ENCODE results near the gene C12orf43.
"Not testable (repeated sequence)": the region's sequence is repeated elsewhere in the genome, so short reads cannot be mapped to it uniquely, and the experiment has no call there.

Gene C12orf43

DNA sequence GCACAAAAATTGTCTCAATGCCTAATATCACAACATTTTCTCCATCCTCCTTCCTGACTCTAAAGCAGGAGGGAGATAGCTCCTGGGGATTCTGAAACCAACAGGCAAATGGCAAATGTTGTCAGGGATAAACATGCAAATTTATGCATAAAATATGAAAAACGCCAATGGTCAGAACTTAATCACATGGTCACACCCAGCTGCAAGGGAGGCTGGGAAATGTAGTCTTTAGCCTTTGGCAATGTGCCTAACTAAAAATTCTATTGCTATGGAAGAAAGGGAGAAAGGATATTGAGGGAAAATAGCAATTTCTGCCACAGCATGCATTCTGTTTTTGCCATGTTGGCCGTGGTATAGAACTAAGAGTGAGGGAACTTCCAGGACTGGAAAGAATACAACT lies 34.4 kb upstream of the C12orf43 start:
- DNase-seq (ENCODE audit: low read depth), result peak; percentile 26
- TF ChIP-seq MAX (IDR thresholded peaks at IDR 0.05; ENCODE audit: low read depth, low read length) (peak; percentile 52; the same call in 1 of the 2 replicates), POLR2A (IDR thresholded peaks at IDR 0.05; ENCODE audit: extremely low read depth, insufficient read length) (no peak)
- no peak overlapping the region for H3K4me3 ChIP-seq (ENCODE audit: low read depth, low read length)

DNA sequence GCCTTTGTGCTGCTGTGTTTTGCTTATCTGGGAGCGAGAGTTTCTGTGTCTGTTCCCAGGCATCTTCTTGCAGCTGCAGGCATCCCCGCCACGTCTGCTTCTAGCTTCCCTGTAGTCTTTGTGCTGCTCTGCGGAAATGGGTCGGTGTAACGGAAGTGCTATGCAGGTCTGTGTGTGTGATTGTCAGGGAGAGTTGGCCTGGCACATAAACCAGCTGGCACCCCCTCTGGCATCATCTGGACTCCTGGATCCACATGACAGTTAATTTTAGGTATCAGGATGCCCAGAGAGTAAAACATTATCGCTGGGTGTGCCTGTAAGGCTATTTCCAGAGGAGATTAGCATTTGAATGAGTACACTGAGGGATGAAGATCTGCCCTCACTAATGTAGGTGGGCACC lies 32.2 kb upstream of the C12orf43 start:
- no peak for TF ChIP-seq MYC (IDR thresholded peaks at IDR 0.05; ENCODE audit: low read depth, low read length)
- no peak for TF ChIP-seq CTCF (IDR thresholded peaks at IDR 0.05; ENCODE audit: low read depth, low read length)
- no peak for TF ChIP-seq POLR2A (IDR thresholded peaks at IDR 0.05; ENCODE audit: extremely low read depth, insufficient read length)

GRCh38 chr12:121047400-121047799 lies 31.1 kb upstream of the C12orf43 start:
- DNase-seq (ENCODE audit: low read depth), result not testable (repeated sequence)

More for the DNA sequence above, 32.2 kb upstream of the C12orf43 start:
- no peak for DNase-seq (ENCODE audit: low read depth)
- H3K4me3 ChIP-seq (ENCODE audit: low read depth, low read length), result no peak overlapping the region

GRCh38 chr12:121043067-121043466 lies 26.8 kb upstream of the C12orf43 start:
- no peak for TF ChIP-seq MAX (IDR thresholded peaks at IDR 0.05; ENCODE audit: low read depth, low read length)
- TF ChIP-seq POLR2A (IDR thresholded peaks at IDR 0.05; ENCODE audit: extremely low read depth, insufficient read length), result no peak
- no peak for TF ChIP-seq CTCF (IDR thresholded peaks at IDR 0.05; ENCODE audit: low read depth, low read length)
- TF ChIP-seq MYC (IDR thresholded peaks at IDR 0.05; ENCODE audit: low read depth, low read length), result no peak
- DNase-seq (ENCODE audit: low read depth), result no peak
- no peak overlapping the region for H3K4me3 ChIP-seq (ENCODE audit: low read depth, low read length)

More at GRCh38 chr12:121047400-121047799, 31.1 kb upstream of the C12orf43 start:
- H3K4me3 ChIP-seq (ENCODE audit: low read depth, low read length), result not testable (repeated sequence)

DNA sequence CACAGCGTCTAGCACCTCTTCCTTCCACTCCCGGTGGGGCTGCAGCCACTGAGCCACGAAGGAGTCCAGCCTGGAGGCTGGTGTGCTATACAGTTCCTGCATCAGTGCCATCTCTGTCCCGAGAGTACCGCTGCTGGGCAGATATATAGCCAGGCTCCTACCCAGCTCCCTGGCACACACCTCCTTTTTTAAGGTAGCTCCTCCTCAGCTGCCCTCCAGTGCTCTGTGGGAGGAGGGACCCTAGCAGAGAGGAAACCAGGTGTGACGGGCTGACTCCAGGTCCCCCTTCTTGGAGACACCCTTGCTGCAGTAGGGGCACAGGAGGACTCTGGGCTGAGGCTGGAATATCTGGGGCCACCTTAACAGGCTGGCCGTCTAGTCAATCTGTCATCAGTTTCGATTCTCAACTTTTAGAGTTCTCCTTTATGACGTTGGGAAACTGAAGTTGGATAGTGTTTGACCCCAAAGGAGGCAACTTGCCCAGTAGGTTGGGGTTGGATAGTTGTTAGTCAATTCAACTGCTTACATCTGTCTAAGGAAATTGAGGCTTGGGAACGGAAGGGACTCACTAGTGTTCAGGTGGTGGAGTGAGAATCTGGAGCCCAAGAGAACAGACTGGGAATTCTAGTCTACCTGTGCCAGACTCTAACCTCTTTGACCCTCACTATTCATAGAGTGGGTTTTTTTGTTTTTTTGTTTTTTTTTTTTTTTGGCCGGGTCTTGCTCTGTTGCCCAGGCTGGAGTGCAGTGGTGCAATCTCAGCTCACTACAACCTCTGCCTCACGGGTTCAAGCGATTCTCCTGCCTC lies 22.8 kb upstream of the C12orf43 start, which contains the start of gene OASL:
Gene OASL (minus strand): TSS at position 386 of the 808 bp plus-strand sequence. CDS start 275 bp downstream, at position 111.
- H3K4me3 ChIP-seq (ENCODE audit: low read depth, low read length), result peak within 1 kb of the TSS; percentile 54
- TF ChIP-seq POLR2A (IDR thresholded peaks at IDR 0.05; ENCODE audit: extremely low read depth, insufficient read length) (no peak), CTCF (IDR thresholded peaks at IDR 0.05; ENCODE audit: low read depth, low read length) (no peak)
- peak; percentile 66 for DNase-seq (ENCODE audit: low read depth)

- no peak overlapping the region for H3K4me3 ChIP-seq (ENCODE audit: low read depth, low read length)
- TF ChIP-seq CTCF (IDR thresholded peaks at IDR 0.05; ENCODE audit: low read depth, low read length) (no peak), MYC (IDR thresholded peaks at IDR 0.05; ENCODE audit: low read depth, low read length) (no peak), POLR2A (IDR thresholded peaks at IDR 0.05; ENCODE audit: extremely low read depth, insufficient read length) (no peak), MAX (IDR thresholded peaks at IDR 0.05; ENCODE audit: low read depth, low read length) (no peak)
- DNase-seq (ENCODE audit: low read depth), result peak; percentile 53
These were observed 20.6 kb upstream of the C12orf43 start for GRCh38 chr12:121036810-121037326.
